DMS53 (cell line): ENCODE data around the gene PLEKHA1.
A peak's percentile ranks its signal among the peaks of the same experiment; 100 is the strongest.

Experiments
- DNase-seq: peaks from one replicate; lab custom pipeline; 2025; lab: John Stamatoyannopoulos, UW

PLEKHA1 gene

GRCh38 chr10:122461729-122462532 lies 87.4 kb downstream of the PLEKHA1 start:
- DNase-seq = peak; percentile 77

GRCh38 chr10:122462533-122463465 lies 88.3 kb downstream of the PLEKHA1 start:
- peak; percentile 61 for DNase-seq

GRCh38 chr10:122463466-122464249 lies 89.2 kb downstream of the PLEKHA1 start:
- peak; percentile 50 for DNase-seq

GRCh38 chr10:122464250-122464510 lies 89.7 kb downstream of the PLEKHA1 start:
- DNase-seq = peak; percentile 68

GRCh38 chr10:122464586-122464985 lies 90.1 kb downstream of the PLEKHA1 start:
- peak; percentile 68 for DNase-seq

- DNase-seq = no peak
Measured at GRCh38 chr10:122465401-122466040, 91.0 kb downstream of the PLEKHA1 start.

- DNase-seq = no peak
Measured at GRCh38 chr10:122466951-122467381, 92.5 kb downstream of the PLEKHA1 start.

GRCh38 chr10:122467701-122468100 lies 93.2 kb downstream of the PLEKHA1 start:
- DNase-seq = no peak

GRCh38 chr10:122468307-122468925 lies 93.9 kb downstream of the PLEKHA1 start:
- no peak for DNase-seq

GRCh38 chr10:122468926-122469781 lies 94.6 kb downstream of the PLEKHA1 start:
- peak; percentile 26 for DNase-seq

GRCh38 chr10:122469848-122470247 lies 95.3 kb downstream of the PLEKHA1 start:
- DNase-seq = no peak

GRCh38 chr10:122471531-122472177 lies 97.1 kb downstream of the PLEKHA1 start:
- no peak for DNase-seq

GRCh38 chr10:122473116-122473515 lies 98.6 kb downstream of the PLEKHA1 start:
- DNase-seq = no peak

- DNase-seq = no peak
Measured at GRCh38 chr10:122474131-122474818, 99.8 kb downstream of the PLEKHA1 start.

GRCh38 chr10:122475100-122475499 lies 100.6 kb downstream of the PLEKHA1 start:
- no peak for DNase-seq

GRCh38 chr10:122475591-122476332 lies 101.3 kb downstream of the PLEKHA1 start:
- DNase-seq = no peak

- DNase-seq = peak; percentile 23
Measured at GRCh38 chr10:122476333-122476695, 101.8 kb downstream of the PLEKHA1 start.

- DNase-seq = no peak
Measured at GRCh38 chr10:122477436-122477835, 102.9 kb downstream of the PLEKHA1 start.

- DNase-seq = no peak
Measured at GRCh38 chr10:122478971-122479370, 104.5 kb downstream of the PLEKHA1 start.
